NB4 (cell line): ENCODE results near the gene LHX5.

Source experiments
- TF ChIP-seq, protein P1 (sequence below): IDR thresholded peaks from one replicate; pipeline ENCODE4 v1.5.1; 2012; ENCODE audit warnings: low read depth, low read length
- TF ChIP-seq, protein P2 (sequence below): IDR thresholded peaks from 2 replicates; pipeline ENCODE4 v1.6.1; 2011; ENCODE audit warnings: low read depth, low read length

DNA sequence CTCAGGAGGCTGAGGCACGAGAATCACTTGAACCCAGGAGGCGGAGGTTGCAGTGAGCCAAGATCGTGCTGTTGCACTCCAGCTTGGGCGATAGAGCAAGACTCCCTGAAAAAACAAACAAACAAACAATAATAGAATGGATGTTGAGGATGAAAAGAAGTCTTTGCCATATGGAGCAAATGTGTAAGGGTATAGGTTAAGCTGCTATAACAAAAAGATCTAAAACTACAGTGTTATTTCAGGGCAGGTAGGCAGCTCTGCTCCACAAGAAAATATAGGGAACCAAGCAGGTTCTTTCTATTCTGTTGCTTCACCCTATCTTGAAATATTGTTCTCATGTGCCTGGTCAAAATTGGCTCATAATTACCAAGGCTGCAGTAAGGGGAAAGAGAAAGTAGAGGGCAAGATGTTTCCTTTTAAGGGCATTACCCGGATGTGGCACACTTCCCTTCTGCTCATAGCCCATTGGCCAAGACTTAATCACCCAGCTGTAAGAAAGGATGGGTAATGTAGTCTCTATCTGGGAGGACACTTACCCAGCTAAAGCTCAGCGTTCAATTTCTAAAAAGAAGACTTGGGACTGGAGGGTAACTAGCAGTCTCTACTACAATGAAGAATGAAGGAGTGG lies 26.0 kb downstream of the LHX5 start:
- TF ChIP-seq, protein P1, sequence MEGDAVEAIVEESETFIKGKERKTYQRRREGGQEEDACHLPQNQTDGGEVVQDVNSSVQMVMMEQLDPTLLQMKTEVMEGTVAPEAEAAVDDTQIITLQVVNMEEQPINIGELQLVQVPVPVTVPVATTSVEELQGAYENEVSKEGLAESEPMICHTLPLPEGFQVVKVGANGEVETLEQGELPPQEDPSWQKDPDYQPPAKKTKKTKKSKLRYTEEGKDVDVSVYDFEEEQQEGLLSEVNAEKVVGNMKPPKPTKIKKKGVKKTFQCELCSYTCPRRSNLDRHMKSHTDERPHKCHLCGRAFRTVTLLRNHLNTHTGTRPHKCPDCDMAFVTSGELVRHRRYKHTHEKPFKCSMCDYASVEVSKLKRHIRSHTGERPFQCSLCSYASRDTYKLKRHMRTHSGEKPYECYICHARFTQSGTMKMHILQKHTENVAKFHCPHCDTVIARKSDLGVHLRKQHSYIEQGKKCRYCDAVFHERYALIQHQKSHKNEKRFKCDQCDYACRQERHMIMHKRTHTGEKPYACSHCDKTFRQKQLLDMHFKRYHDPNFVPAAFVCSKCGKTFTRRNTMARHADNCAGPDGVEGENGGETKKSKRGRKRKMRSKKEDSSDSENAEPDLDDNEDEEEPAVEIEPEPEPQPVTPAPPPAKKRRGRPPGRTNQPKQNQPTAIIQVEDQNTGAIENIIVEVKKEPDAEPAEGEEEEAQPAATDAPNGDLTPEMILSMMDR = no peak
- TF ChIP-seq, protein P2, sequence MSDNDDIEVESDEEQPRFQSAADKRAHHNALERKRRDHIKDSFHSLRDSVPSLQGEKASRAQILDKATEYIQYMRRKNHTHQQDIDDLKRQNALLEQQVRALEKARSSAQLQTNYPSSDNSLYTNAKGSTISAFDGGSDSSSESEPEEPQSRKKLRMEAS = no peak
